Measurements from ENCODE around the gene EEFSEC. TPM values are rescaled to one million over a fixed set of nuclear protein-coding genes. Genes with fewer than 3 reads are reported as not detected.

EEFSEC gene
- total RNA-seq, 2 experiments from 2014 or later = 17.7 to 25.3 TPM

GRCh38 chr3:128434524-128434923 is 281.2 kb downstream of the EEFSEC start:
- no peaks in the 10 kb centered on the region for H3K36me3 ChIP-seq (ENCODE audit: insufficient read depth, low read length)
- no peaks in the 10 kb centered on the region for H3K79me2 ChIP-seq (ENCODE audit: insufficient read depth, low read depth, low read length)
- H2AFZ ChIP-seq (ENCODE audit: low read length) = no peak overlapping the region
- ChIA-PET POLR2A (no interaction called here), CTCF (ENCODE audit: unreplicated experiment) (no interaction called here)
- no peaks in the 10 kb centered on the region for H3K4me1 ChIP-seq (ENCODE audit: insufficient read depth, low read length, poor library complexity, severe bottlenecking)
- no TSS peak for BruUV-seq (replicated peaks)
- H4K20me1 ChIP-seq (ENCODE audit: insufficient read depth, low read length) = no peaks in the 10 kb centered on the region
- no peaks in the 10 kb centered on the region for H3K9me3 ChIP-seq (ENCODE audit: low read length)
- TF ChIP-seq EZH2phosphoT487 (IDR thresholded peaks at IDR 0.05; ENCODE audit: borderline replicate concordance, low read depth, low read length) (no peak), CTCF (conservative IDR thresholded peaks at IDR 0.05; ENCODE audit: low read length) (no peak)
- no peak overlapping the region for H3K4me2 ChIP-seq (ENCODE audit: low read length)
- H3K4me3 ChIP-seq (ENCODE audit: low read depth, low read length, poor library complexity, severe bottlenecking) = no peak overlapping the region
- no peak overlapping the region for H3K27ac ChIP-seq (ENCODE audit: low read depth, low read length, poor library complexity, severe bottlenecking)
- H3K9me2 ChIP-seq (ENCODE audit: insufficient read depth, low read length) = no peaks in the 10 kb centered on the region
- DNase-seq (ENCODE audit: low spot score) = no peak
- intact Hi-C loops (cut with micrococcal nuclease; ENCODE audit: unreplicated experiment) = no loop called here

- no peak overlapping the region for H3K4me2 ChIP-seq (ENCODE audit: low read length)
- intact Hi-C loops (cut with micrococcal nuclease; ENCODE audit: unreplicated experiment) = no loop called here
- no peaks in the 10 kb centered on the region for H3K36me3 ChIP-seq (ENCODE audit: insufficient read depth, low read length)
- H3K27ac ChIP-seq (ENCODE audit: low read depth, low read length, poor library complexity, severe bottlenecking) = no peak overlapping the region
- H3K79me2 ChIP-seq (ENCODE audit: insufficient read depth, low read depth, low read length) = no peaks in the 10 kb centered on the region
- ChIA-PET POLR2A (no interaction called here), CTCF (ENCODE audit: unreplicated experiment) (no interaction called here)
- no peaks in the 10 kb centered on the region for H3K9me2 ChIP-seq (ENCODE audit: insufficient read depth, low read length)
- H3K9me3 ChIP-seq (ENCODE audit: low read length) = no peaks in the 10 kb centered on the region
- TF ChIP-seq EZH2phosphoT487 (IDR thresholded peaks at IDR 0.05; ENCODE audit: borderline replicate concordance, low read depth, low read length) = no peak
- no peak for TF ChIP-seq CTCF (conservative IDR thresholded peaks at IDR 0.05; ENCODE audit: low read length)
- no TSS peak for BruUV-seq (replicated peaks)
- H2AFZ ChIP-seq (ENCODE audit: low read length) = no peak overlapping the region
- DNase-seq (ENCODE audit: low spot score) = no peak
- no peaks in the 10 kb centered on the region for H4K20me1 ChIP-seq (ENCODE audit: insufficient read depth, low read length)
- no peaks in the 10 kb centered on the region for H3K4me1 ChIP-seq (ENCODE audit: insufficient read depth, low read length, poor library complexity, severe bottlenecking)
- no peak overlapping the region for H3K4me3 ChIP-seq (ENCODE audit: low read depth, low read length, poor library complexity, severe bottlenecking)
Measured at GRCh38 chr3:128435058-128435457, 281.8 kb downstream of the EEFSEC start.

GRCh38 chr3:128435561-128435960 is 282.3 kb downstream of the EEFSEC start:
- intact Hi-C loops (cut with micrococcal nuclease; ENCODE audit: unreplicated experiment) = no loop called here
- Histone ChIP-seq H4K20me1 (ENCODE audit: insufficient read depth, low read length) (no peaks in the 10 kb centered on the region), H3K36me3 (ENCODE audit: insufficient read depth, low read length) (no peaks in the 10 kb centered on the region), H3K4me1 (ENCODE audit: insufficient read depth, low read length, poor library complexity, severe bottlenecking) (no peaks in the 10 kb centered on the region), H3K9me3 (ENCODE audit: low read length) (no peaks in the 10 kb centered on the region), H3K9me2 (ENCODE audit: insufficient read depth, low read length) (no peaks in the 10 kb centered on the region), H3K79me2 (ENCODE audit: insufficient read depth, low read depth, low read length) (no peaks in the 10 kb centered on the region), H3K27ac (ENCODE audit: low read depth, low read length, poor library complexity, severe bottlenecking) (no peak overlapping the region), H3K4me3 (ENCODE audit: low read depth, low read length, poor library complexity, severe bottlenecking) (no peak overlapping the region), H2AFZ (ENCODE audit: low read length) (no peak overlapping the region), H3K4me2 (ENCODE audit: low read length) (no peak overlapping the region)
- no peak for DNase-seq (ENCODE audit: low spot score)
- POLR2A ChIA-PET = no interaction called here
- CTCF ChIA-PET (ENCODE audit: unreplicated experiment) = no interaction called here
- no peak for TF ChIP-seq CTCF (conservative IDR thresholded peaks at IDR 0.05; ENCODE audit: low read length)
- no TSS peak for BruUV-seq (replicated peaks)

Measured in OCI-LY7 (cell line).